Activated CD8-positive, alpha-beta T cell treated with anti-CD3 and anti-CD28 coated beads for 36 hours (primary cell): ENCODE data around the gene ARPC5L. TPM values are rescaled to one million over a fixed set of nuclear protein-coding genes. Genes with fewer than 3 reads are reported as not detected.

Source experiments
- ATAC-seq: fragments of 200-7000 bp; cut with Tn5 transposase; one replicate; pipeline ENCODE4 v1.10.0; 2021; ENCODE audit warnings: mild to moderate bottlenecking, moderate library complexity
- CTCF ChIA-PET: fragments of 350-600 bp; sonication (Branson Sonifier 250); formaldehyde crosslinking; loops from one replicate; lab custom pipeline; 2021; ENCODE audit warnings: antibody characterized with exemption; lab: Charles Lee
- POLR2A ChIA-PET: fragments of 350-600 bp; sonication (Branson Sonifier 250); formaldehyde crosslinking; loops from one replicate; lab custom pipeline; 2021; ENCODE audit warnings: antibody characterized with exemption; lab: Charles Lee
- DNase-seq: peaks from one replicate; pipeline ENCODE4 v3.0.0-alpha.2; 2020
- H3K27ac Mint-ChIP-seq: one replicate; pipeline ENCODE4 v1.8.0; 2021; ENCODE audit warnings: mild to moderate bottlenecking, mixed read lengths
- H3K27me3 Mint-ChIP-seq: one replicate; pipeline ENCODE4 v1.8.0; 2021; ENCODE audit warnings: mixed read lengths
- H3K36me3 Mint-ChIP-seq: one replicate; pipeline ENCODE4 v1.8.0; 2021; ENCODE audit warnings: low read depth, mixed read lengths
- H3K4me1 Mint-ChIP-seq: one replicate; pipeline ENCODE4 v1.8.0; 2021; ENCODE audit warnings: low read depth, mixed read lengths
- H3K4me3 Mint-ChIP-seq: one replicate; pipeline ENCODE4 v1.8.0; 2021; ENCODE audit warnings: mild to moderate bottlenecking, moderate library complexity, mixed read lengths
- H3K9me3 Mint-ChIP-seq: one replicate; pipeline ENCODE4 v1.8.0; 2021; ENCODE audit warnings: mixed read lengths
- intact Hi-C: fragments of 100-400 bp; cut with micrococcal nuclease; formaldehyde crosslinking; loops from one replicate; pipeline ENCODE4 v1.10.0; 2022
- total RNA-seq, 2 experiments: library from RNA; stranded (reverse); gene quantifications; one replicate each; pipeline ENCODE4 v1.2.3, GENCODE V29; 2021
- TF ChIP-seq, protein P1 (sequence below): fragments of 200-600 bp; IDR thresholded peaks from one replicate; pipeline ENCODE4 v1.8.0; 2022; ENCODE audit warnings: antibody characterized with exemption, mild to moderate bottlenecking

The ARPC5L gene
- total RNA-seq, 2 experiments from 2014 or later, result 72.7 to 73.9 TPM

DNA sequence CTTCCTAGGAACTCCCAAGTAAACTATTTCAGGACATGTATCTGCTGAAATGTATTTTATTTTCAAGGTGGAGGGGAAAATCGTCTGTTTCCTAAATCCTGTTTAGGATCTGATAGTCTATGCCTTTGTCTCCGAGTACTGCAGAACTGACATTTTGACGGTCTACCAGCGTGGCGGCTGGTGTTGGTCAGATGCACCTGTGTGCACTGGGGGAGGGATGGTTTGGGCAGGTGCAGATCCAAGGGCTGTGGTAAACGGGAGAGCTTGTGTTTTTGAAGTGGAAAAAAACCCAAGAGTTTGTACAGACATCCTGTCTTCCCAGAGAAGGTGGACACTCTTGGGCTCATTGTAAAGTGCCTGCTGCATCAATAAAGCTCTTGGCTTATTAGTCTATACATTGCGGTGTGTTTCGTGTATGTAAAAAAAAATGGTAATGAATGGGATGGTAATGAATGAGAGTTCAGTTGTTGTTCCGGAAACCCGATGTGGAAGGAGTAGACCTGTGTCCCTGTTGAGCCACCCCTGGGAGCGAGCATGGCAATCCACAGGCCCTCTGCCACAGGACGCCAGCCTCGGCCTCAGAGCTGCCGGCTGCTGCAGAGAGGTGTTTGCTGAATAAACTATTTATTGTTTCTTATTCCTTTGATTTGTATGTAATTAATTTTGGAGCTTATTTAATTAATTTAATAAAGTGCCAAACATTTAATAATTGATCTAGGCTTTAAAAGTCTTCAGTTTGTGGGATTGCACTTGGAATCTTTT lies 15.3 kb downstream of the ARPC5L start:
- H3K27ac Mint-ChIP-seq, result peak overlapping the region; percentile 30

GRCh38 chr9:124878021-124878420 lies 16.1 kb downstream of the ARPC5L start:
- H3K9me3 Mint-ChIP-seq, result no peaks in the 10 kb centered on the region
- CTCF ChIA-PET, result interaction anchor here (1.4 to 1.7 kb wide), 3 partner anchors 16 to 26 kb away, joined by 5 to 6 read pairs (median 5); partner anchors contain the start of gene WDR38
- H3K4me1 Mint-ChIP-seq, result peaks cover 18% of the 10 kb centered on the region
- no peak overlapping the region for H3K27ac Mint-ChIP-seq
- intact Hi-C loops, result loop anchor here (10.0 kb wide), 1 partner anchor 267 kb away; the partner anchor contains the start of gene SCAI
- DNase-seq, result no peak
- TF ChIP-seq, protein P1, sequence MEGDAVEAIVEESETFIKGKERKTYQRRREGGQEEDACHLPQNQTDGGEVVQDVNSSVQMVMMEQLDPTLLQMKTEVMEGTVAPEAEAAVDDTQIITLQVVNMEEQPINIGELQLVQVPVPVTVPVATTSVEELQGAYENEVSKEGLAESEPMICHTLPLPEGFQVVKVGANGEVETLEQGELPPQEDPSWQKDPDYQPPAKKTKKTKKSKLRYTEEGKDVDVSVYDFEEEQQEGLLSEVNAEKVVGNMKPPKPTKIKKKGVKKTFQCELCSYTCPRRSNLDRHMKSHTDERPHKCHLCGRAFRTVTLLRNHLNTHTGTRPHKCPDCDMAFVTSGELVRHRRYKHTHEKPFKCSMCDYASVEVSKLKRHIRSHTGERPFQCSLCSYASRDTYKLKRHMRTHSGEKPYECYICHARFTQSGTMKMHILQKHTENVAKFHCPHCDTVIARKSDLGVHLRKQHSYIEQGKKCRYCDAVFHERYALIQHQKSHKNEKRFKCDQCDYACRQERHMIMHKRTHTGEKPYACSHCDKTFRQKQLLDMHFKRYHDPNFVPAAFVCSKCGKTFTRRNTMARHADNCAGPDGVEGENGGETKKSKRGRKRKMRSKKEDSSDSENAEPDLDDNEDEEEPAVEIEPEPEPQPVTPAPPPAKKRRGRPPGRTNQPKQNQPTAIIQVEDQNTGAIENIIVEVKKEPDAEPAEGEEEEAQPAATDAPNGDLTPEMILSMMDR, result no peak
- no peak overlapping the region for H3K4me3 Mint-ChIP-seq
- no peak for ATAC-seq
- POLR2A ChIA-PET, result interaction anchor here (0.6 to 14.9 kb wide), 5 partner anchors 8 to 64 kb away, joined by 3 to 280 read pairs (median 4); partner anchors contain the start of genes ARPC5L, RPL35 and WDR38
- H3K27me3 Mint-ChIP-seq, result no peaks in the 10 kb centered on the region
- peaks cover 50% of the 10 kb centered on the region for H3K36me3 Mint-ChIP-seq

More for the DNA sequence above, 15.3 kb downstream of the ARPC5L start:
- ChIA-PET CTCF (interaction anchor here (1.4 to 1.7 kb wide), 2 partner anchors 17 to 25 kb away, joined by 5 read pairs; no protein-coding TSS in a partner anchor), POLR2A (interaction anchor here (0.6 to 14.9 kb wide), 7 partner anchors 8 to 64 kb away, joined by 3 to 280 read pairs (median 3); partner anchors contain the start of genes ARPC5L, RPL35 and WDR38)
- Mint-ChIP-seq H3K4me1 (peaks cover 25% of the 10 kb centered on the region), H3K4me3 (no peak overlapping the region), H3K9me3 (no peaks in the 10 kb centered on the region), H3K27me3 (no peaks in the 10 kb centered on the region), H3K36me3 (peaks cover 55% of the 10 kb centered on the region)
- intact Hi-C loops, result loop anchor here (10.0 kb wide), 1 partner anchor 268 kb away; the partner anchor contains the start of gene SCAI
- ATAC-seq (no peak), DNase-seq (no peak)
- TF ChIP-seq, protein P1, result no peak

DNA sequence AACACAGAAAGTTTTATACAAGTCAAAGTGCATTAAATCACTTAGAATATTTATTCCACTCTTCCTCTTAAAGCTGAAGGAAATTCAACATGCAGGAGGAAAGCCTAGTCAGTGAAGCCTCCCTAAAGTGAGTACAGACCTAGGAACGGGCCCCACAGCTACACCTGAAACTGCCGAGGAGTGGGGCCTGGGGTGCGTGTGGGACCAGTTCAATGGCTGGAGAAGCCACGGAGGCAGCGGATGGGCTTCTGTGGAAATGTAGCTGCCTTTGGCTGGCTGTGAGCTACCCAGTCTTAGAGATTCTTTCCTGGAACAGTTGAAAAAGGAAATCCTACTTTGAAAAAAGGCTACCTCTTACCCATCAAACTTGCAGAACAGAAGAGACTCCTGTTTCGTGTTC lies 16.6 kb downstream of the ARPC5L start:
- TF ChIP-seq, protein P1, result no peak
- ATAC-seq (no peak), DNase-seq (no peak)
- Mint-ChIP-seq H3K27ac (no peak overlapping the region), H3K4me3 (no peak overlapping the region), H3K4me1 (peaks cover 13% of the 10 kb centered on the region), H3K9me3 (no peaks in the 10 kb centered on the region), H3K36me3 (peaks cover 45% of the 10 kb centered on the region), H3K27me3 (no peaks in the 10 kb centered on the region)
- ChIA-PET POLR2A (interaction anchor here (1.2 to 14.9 kb wide), 3 partner anchors 9 to 63 kb away, joined by 4 to 280 read pairs (median 5); partner anchors contain the start of genes ARPC5L, RPL35 and WDR38), CTCF (interaction anchor here (0.6 to 1.7 kb wide), 4 partner anchors 15 to 26 kb away, joined by 4 to 6 read pairs (median 5); partner anchors contain the start of gene WDR38)
- intact Hi-C loops, result loop anchor here (10.0 kb wide), 1 partner anchor 266 kb away; the partner anchor contains the start of gene SCAI

DNA sequence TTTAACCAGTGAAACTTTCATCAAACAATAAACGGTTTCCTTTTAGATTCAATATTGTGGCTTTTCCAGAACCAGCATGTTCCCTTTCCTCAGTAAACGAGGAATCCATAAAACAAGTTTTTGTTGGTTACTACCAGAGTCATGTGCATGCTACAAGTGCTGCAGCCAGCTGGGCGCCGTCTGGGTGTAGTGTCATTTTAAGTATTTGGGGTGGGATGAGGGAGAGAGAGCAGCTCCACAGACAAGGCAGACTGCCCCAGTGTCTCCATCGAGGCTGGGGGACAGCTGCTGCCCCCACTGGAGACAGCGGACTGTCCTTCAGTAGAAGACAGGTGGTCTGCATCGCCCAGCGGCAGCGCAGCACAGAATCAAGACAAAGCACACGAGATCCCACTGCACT lies 17.3 kb downstream of the ARPC5L start:
- ChIA-PET CTCF (interaction anchor here (0.6 to 1.6 kb wide), 2 partner anchors 22 to 26 kb away, joined by 4 to 6 read pairs; partner anchors contain the start of gene WDR38), POLR2A (interaction anchor here (0.6 to 14.9 kb wide), 5 partner anchors 9 to 632 kb away, joined by 3 to 280 read pairs (median 4); partner anchors contain the start of genes ARPC5L, RPL35 and WDR38)
- Mint-ChIP-seq H3K4me3 (no peak overlapping the region), H3K27me3 (no peaks in the 10 kb centered on the region), H3K36me3 (peaks cover 38% of the 10 kb centered on the region), H3K4me1 (peaks cover 7% of the 10 kb centered on the region), H3K9me3 (no peaks in the 10 kb centered on the region), H3K27ac (no peak overlapping the region)
- intact Hi-C loops, result loop anchor here (10.0 kb wide), 1 partner anchor 266 kb away; the partner anchor contains the start of gene SCAI
- DNase-seq (no peak), ATAC-seq (no peak)
- TF ChIP-seq, protein P1, result no peak
